Measurements from ENCODE around the gene FGF14.

DNA sequence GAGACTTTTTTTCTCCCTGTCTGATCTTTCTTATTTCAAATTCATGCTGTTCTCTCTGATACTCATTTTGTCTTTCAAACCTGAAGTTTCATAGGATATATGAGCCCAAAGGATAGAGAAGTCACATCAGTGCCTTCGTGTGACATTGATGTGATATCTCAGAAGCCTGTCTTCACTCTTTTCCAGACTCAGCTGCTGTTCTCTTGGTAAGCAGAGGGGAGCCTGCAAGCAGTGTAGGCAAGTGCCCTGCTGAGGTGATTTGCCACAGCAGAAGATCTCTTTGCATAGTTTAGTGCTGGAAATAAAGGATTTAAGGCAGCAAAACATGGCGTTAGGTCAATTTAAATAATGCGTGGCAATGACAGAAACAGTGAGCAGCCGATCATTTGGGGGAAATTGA is 602.7 kb downstream of the FGF14 start:
- TF ChIP-seq, protein P1, sequence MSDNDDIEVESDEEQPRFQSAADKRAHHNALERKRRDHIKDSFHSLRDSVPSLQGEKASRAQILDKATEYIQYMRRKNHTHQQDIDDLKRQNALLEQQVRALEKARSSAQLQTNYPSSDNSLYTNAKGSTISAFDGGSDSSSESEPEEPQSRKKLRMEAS (IDR thresholded peaks at IDR 0.05; ENCODE audit: insufficient read depth, insufficient read length) = no peak
- TF ChIP-seq POLR2AphosphoS5 (IDR thresholded peaks at IDR 0.05; ENCODE audit: insufficient read depth, low read depth, low read length) = no peak
- TF ChIP-seq, protein P2, sequence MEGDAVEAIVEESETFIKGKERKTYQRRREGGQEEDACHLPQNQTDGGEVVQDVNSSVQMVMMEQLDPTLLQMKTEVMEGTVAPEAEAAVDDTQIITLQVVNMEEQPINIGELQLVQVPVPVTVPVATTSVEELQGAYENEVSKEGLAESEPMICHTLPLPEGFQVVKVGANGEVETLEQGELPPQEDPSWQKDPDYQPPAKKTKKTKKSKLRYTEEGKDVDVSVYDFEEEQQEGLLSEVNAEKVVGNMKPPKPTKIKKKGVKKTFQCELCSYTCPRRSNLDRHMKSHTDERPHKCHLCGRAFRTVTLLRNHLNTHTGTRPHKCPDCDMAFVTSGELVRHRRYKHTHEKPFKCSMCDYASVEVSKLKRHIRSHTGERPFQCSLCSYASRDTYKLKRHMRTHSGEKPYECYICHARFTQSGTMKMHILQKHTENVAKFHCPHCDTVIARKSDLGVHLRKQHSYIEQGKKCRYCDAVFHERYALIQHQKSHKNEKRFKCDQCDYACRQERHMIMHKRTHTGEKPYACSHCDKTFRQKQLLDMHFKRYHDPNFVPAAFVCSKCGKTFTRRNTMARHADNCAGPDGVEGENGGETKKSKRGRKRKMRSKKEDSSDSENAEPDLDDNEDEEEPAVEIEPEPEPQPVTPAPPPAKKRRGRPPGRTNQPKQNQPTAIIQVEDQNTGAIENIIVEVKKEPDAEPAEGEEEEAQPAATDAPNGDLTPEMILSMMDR (IDR thresholded peaks at IDR 0.05; ENCODE audit: extremely low read depth in 1 of 2, insufficient read depth in 1 of 2, low read depth in 1 of 2, low read length in 2 of 2) = no peak
- TF ChIP-seq JUN (IDR thresholded peaks at IDR 0.05; ENCODE audit: borderline replicate concordance, insufficient read depth, insufficient read length, low read depth) = no peak
